ENCODE results near the gene GLIS2. TPM values are rescaled to one million over a fixed set of nuclear protein-coding genes. Genes with fewer than 3 reads are reported as not detected.

The GLIS2 gene
- total RNA-seq, 1 donor from 2014 or later = 21.5 TPM

GRCh38 chr16:4372578-4373355 is 56.9 kb downstream of the GLIS2 start:
- H3K36me3 ChIP-seq = peaks cover 2% of the 10 kb centered on the region
- H3K4me3 ChIP-seq = peak overlapping the region; percentile 74
- peaks cover 85% of the 10 kb centered on the region for H3K4me1 ChIP-seq
- intact Hi-C loops (cut with DNase I) = no loop called here
- ATAC-seq (no peak), DNase-seq (no peak)
- H3K27ac ChIP-seq = peak overlapping the region; percentile 77
- H3K27me3 ChIP-seq (ENCODE audit: low read depth) = no peaks in the 10 kb centered on the region
- TF ChIP-seq CTCF (IDR thresholded peaks at IDR 0.05) = no peak
- no peaks in the 10 kb centered on the region for H3K9me3 ChIP-seq

GRCh38 chr16:4373356-4373908 is 57.6 kb downstream of the GLIS2 start:
- no peak for DNase-seq
- H3K4me3 ChIP-seq = peak overlapping the region; percentile 74
- peaks cover 6% of the 10 kb centered on the region for H3K36me3 ChIP-seq
- intact Hi-C loops (cut with DNase I) = no loop called here
- no peak for ATAC-seq
- peaks cover 92% of the 10 kb centered on the region for H3K4me1 ChIP-seq
- H3K27me3 ChIP-seq (ENCODE audit: low read depth) = no peaks in the 10 kb centered on the region
- peak overlapping the region; percentile 77 for H3K27ac ChIP-seq
- no peaks in the 10 kb centered on the region for H3K9me3 ChIP-seq
- TF ChIP-seq CTCF (IDR thresholded peaks at IDR 0.05) = no peak

- intact Hi-C loops (cut with DNase I) = no loop called here
- Histone ChIP-seq H3K4me1 (peaks cover 88% of the 10 kb centered on the region), H3K27ac (peak overlapping the region; percentile 77), H3K27me3 (ENCODE audit: low read depth) (no peaks in the 10 kb centered on the region), H3K36me3 (peaks cover 6% of the 10 kb centered on the region), H3K9me3 (no peaks in the 10 kb centered on the region), H3K4me3 (peak overlapping the region; percentile 74)
- no peak for TF ChIP-seq CTCF (IDR thresholded peaks at IDR 0.05)
- ATAC-seq = peak; percentile 33 to 48
- peak; percentile 79 for DNase-seq
Observed at GRCh38 chr16:4373909-4374742, 58.3 kb downstream of the GLIS2 start.

GRCh38 chr16:4375717-4376116 is 59.9 kb downstream of the GLIS2 start:
- peaks cover 11% of the 10 kb centered on the region for H3K36me3 ChIP-seq
- no peaks in the 10 kb centered on the region for H3K27me3 ChIP-seq (ENCODE audit: low read depth)
- H3K9me3 ChIP-seq = no peaks in the 10 kb centered on the region
- DNase-seq = no peak
- H3K4me3 ChIP-seq = peak overlapping the region; percentile 24
- no peak for TF ChIP-seq CTCF (IDR thresholded peaks at IDR 0.05)
- peaks cover 80% of the 10 kb centered on the region for H3K4me1 ChIP-seq
- intact Hi-C loops (cut with DNase I) = no loop called here
- H3K27ac ChIP-seq = peak overlapping the region; percentile 84
- no peak for ATAC-seq

DNA sequence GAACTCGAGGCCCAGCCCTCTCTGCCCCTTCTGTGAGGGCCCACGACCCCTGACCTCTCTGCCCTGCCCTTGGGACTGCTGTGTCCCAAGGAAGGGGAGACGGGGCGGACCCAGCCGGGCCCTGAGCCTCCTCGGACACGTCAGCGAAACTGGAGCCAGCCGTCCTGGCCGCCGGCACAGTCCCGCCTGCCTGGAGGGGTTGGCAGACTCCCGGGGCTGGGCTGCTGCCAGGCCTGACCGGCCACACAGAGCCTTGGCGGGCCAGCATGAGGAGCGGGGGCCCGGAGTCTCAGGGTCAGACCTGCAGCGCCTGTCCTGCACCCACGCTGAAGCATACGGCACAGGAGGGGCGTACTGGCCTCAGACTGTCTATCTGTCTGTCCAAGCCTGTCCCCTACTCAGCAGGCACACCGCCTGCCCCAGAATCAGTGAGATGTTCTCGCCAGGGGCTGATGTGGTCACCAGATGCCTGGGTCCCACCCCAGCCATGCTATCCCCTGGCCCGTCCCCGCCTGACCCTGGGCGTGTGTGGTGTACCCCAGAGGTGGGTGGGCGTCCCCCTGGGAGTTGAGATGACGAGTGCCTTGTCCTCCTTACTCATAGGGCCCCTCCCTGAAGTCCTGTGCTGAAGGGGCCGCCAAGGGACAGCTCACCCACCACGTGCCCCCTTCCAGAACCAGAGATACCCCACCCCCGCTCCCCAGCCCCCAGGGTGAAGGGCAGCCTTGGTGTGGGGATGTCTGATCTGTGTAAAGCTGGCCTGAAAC is 60.4 kb downstream of the GLIS2 start:
- no peak for TF ChIP-seq CTCF (IDR thresholded peaks at IDR 0.05)
- peak; percentile 92 for DNase-seq
- Histone ChIP-seq H3K4me1 (peaks cover 74% of the 10 kb centered on the region), H3K9me3 (no peaks in the 10 kb centered on the region), H3K36me3 (peaks cover 17% of the 10 kb centered on the region), H3K27ac (peak overlapping the region; percentile 84), H3K27me3 (ENCODE audit: low read depth) (no peaks in the 10 kb centered on the region), H3K4me3 (peak overlapping the region; percentile 24)
- ATAC-seq = peak; percentile 75 to 78
- intact Hi-C loops (cut with DNase I) = no loop called here

All from lower lobe of right lung (tissue), 2 donors.